Neural cell (in vitro differentiated cells): ENCODE measurements around the gene SNRNP70. TPM values are rescaled to one million over a fixed set of nuclear protein-coding genes. Genes with fewer than 3 reads are reported as not detected.

Experiments used
- H2AFZ ChIP-seq: fragments of 200-600, 300-800 bp; sonication (generic), shearing (Covaris generic); 2 replicates; pipeline ENCODE4 v1.6.0; 2014; ENCODE audit warnings: low read depth, mild to moderate bottlenecking, antibody characterized with exemption, low read length, moderate library complexity
- H3F3A ChIP-seq: fragments of 200-600 bp; shearing (Covaris generic); 2 replicates; pipeline ENCODE4 v1.6.1; 2016; ENCODE audit warnings: mild to moderate bottlenecking, moderate library complexity, mixed read lengths, antibody characterized with exemption, low read length; ENCODE audit not compliant: insufficient read depth, poor library complexity, severe bottlenecking
- H3K27ac ChIP-seq: fragments of 200-600, 300-800 bp; sonication (generic), shearing (Covaris generic); 2 replicates; pipeline ENCODE4 v1.5.1; 2014; ENCODE audit warnings: mild to moderate bottlenecking, low read length, moderate library complexity
- H3K27me3 ChIP-seq: fragments of 300-800, 200-600 bp; sonication (generic), shearing (Covaris generic); 2 replicates; pipeline ENCODE4 v1.6.0; 2014; ENCODE audit warnings: mild to moderate bottlenecking, low read depth, low read length, moderate library complexity; ENCODE audit not compliant: insufficient read depth
- H3K36me3 ChIP-seq: fragments of 300-800, 200-600 bp; sonication (generic), shearing (Covaris generic); 2 replicates; pipeline ENCODE4 v1.5.1; 2014; ENCODE audit warnings: mild to moderate bottlenecking, antibody characterized with exemption, low read length, moderate library complexity; ENCODE audit not compliant: insufficient read depth
- H3K4me2 ChIP-seq: fragments of 300-800, 200-600 bp; sonication (generic), shearing (Covaris generic); 2 replicates; pipeline ENCODE4 v1.6.0; 2014; ENCODE audit warnings: mild to moderate bottlenecking, low read length
- H3K4me3 ChIP-seq: fragments of 300-800, 200-600 bp; sonication (generic), shearing (Covaris generic); 2 replicates; pipeline ENCODE4 v1.5.1; 2014; ENCODE audit warnings: mild to moderate bottlenecking, low read length, moderate library complexity
- H3K79me2 ChIP-seq: fragments of 200-600 bp; shearing (Covaris generic); replicated peaks from 2 replicates; pipeline ENCODE4 v1.6.0; 2014; ENCODE audit warnings: mild to moderate bottlenecking, low read length, moderate library complexity; ENCODE audit not compliant: insufficient read depth
- H3K9ac ChIP-seq: fragments of 300-800, 200-600 bp; sonication (generic), shearing (Covaris generic); 2 replicates; pipeline ENCODE4 v1.6.1; 2016; ENCODE audit warnings: mild to moderate bottlenecking, low read length, mixed read lengths
- H3K9me2 ChIP-seq: fragments of 200-600 bp; shearing (Covaris generic); 2 replicates; pipeline ENCODE4 v1.6.1; 2016; ENCODE audit warnings: mild to moderate bottlenecking, low read length, mixed read lengths; ENCODE audit not compliant: insufficient read depth
- H3K9me3 ChIP-seq: fragments of 200-600, 300-800 bp; sonication (generic), shearing (Covaris generic); 2 replicates; pipeline ENCODE4 v1.6.1; 2016; ENCODE audit warnings: mild to moderate bottlenecking, mixed run types, low read length, moderate library complexity, mixed read lengths
- H4K20me1 ChIP-seq: fragments of 200-600 bp; shearing (Covaris generic); 2 replicates; pipeline ENCODE4 v1.6.1; 2016; ENCODE audit warnings: mild to moderate bottlenecking, mixed run types; ENCODE audit not compliant: insufficient read depth
- CTCF ChIP-seq: fragments of 450-650 bp; IDR thresholded peaks from 2 replicates; pipeline ENCODE4 v1.5.1; 2014; ENCODE audit warnings: antibody characterized with exemption, mild to moderate bottlenecking, moderate library complexity; ENCODE audit not compliant: poor library complexity, severe bottlenecking
- EP300 ChIP-seq: fragments of 450-650 bp; conservative IDR thresholded peaks from 2 replicates; pipeline ENCODE4 v1.6.1; 2014; ENCODE audit warnings: antibody characterized with exemption, mild to moderate bottlenecking, moderate library complexity; ENCODE audit not compliant: poor library complexity, severe bottlenecking
- EZH2 ChIP-seq: fragments of 200-600, 300-800 bp; shearing (Covaris generic), sonication (generic); IDR thresholded peaks from 2 replicates; pipeline ENCODE4 v1.6.1; 2014; ENCODE audit warnings: antibody characterized with exemption, low read length, borderline replicate concordance, mild to moderate bottlenecking; ENCODE audit not compliant: insufficient read depth, poor library complexity, severe bottlenecking
- MXI1 ChIP-seq: fragments of 450-650 bp; conservative IDR thresholded peaks from 2 replicates; pipeline ENCODE4 v1.6.1; 2014; ENCODE audit warnings: antibody characterized with exemption, mild to moderate bottlenecking; ENCODE audit not compliant: poor library complexity, severe bottlenecking
- POLR2AphosphoS5 ChIP-seq: IDR thresholded peaks from 2 replicates; pipeline ENCODE4 v1.6.1; 2012
- RAD21 ChIP-seq: fragments of 450-650 bp; conservative IDR thresholded peaks from 2 replicates; pipeline ENCODE4 v1.6.1; 2014; ENCODE audit warnings: antibody characterized with exemption, mild to moderate bottlenecking, moderate library complexity
- REST ChIP-seq: IDR thresholded peaks from 2 replicates; pipeline ENCODE4 v1.6.1; 2012; ENCODE audit warnings: borderline replicate concordance
- SMC3 ChIP-seq: fragments of 450-650 bp; conservative IDR thresholded peaks from 2 replicates; pipeline ENCODE4 v1.6.1; 2014; ENCODE audit warnings: antibody characterized with exemption, mild to moderate bottlenecking, moderate library complexity; ENCODE audit not compliant: poor library complexity
- TAF1 ChIP-seq: IDR thresholded peaks from 2 replicates; pipeline ENCODE4 v1.6.1; 2012; ENCODE audit warnings: low read depth
- polyA plus RNA-seq: library from polyadenylated mRNA; depleted of rRNA; stranded (reverse); fragments of >200 nt; gene quantifications from 2 replicates; pipeline ENCODE4 v1.2.3, GENCODE V29; 2014

The SNRNP70 gene
- polyA plus RNA-seq, 1 donor from 2014 or later: 721 TPM

GRCh38 chr19:49071860-49072547 is 13.2 kb upstream of the SNRNP70 start:
- H2AFZ ChIP-seq: no peak overlapping the region
- H3K4me2 ChIP-seq: no peak overlapping the region
- no peak overlapping the region for H3K4me3 ChIP-seq

More at GRCh38 chr19:49071860-49072547, 13.2 kb upstream of the SNRNP70 start:
- TF ChIP-seq CTCF: no peak
- TF ChIP-seq RAD21: no peak
- TF ChIP-seq TAF1: no peak
- no peak for TF ChIP-seq SMC3
- no peak for TF ChIP-seq MXI1
- TF ChIP-seq REST: no peak
- TF ChIP-seq EP300: no peak
- TF ChIP-seq EZH2: no peak
- TF ChIP-seq POLR2AphosphoS5: no peak
- Histone ChIP-seq H3K9me3 (no peaks in the 10 kb centered on the region), H3K79me2 (no peaks in the 10 kb centered on the region), H3F3A (no peaks in the 10 kb centered on the region), H3K27ac (no peak overlapping the region), H3K9me2 (no peaks in the 10 kb centered on the region), H4K20me1 (no peaks in the 10 kb centered on the region), H3K9ac (no peak overlapping the region), H3K27me3 (peaks cover 46% of the 10 kb centered on the region), H3K36me3 (no peaks in the 10 kb centered on the region)
